GM11168 (cell line): ENCODE data around the gene CRK.

Experiments used
- in situ Hi-C: fragments of 300-500 bp; cut with MboI; formaldehyde crosslinking; loops from one replicate; pipeline ENCODE4 v1.12.0; 2022; ENCODE audit warnings: low sequenced_read_pairs; ENCODE audit not compliant: unreplicated experiment

The CRK gene

DNA sequence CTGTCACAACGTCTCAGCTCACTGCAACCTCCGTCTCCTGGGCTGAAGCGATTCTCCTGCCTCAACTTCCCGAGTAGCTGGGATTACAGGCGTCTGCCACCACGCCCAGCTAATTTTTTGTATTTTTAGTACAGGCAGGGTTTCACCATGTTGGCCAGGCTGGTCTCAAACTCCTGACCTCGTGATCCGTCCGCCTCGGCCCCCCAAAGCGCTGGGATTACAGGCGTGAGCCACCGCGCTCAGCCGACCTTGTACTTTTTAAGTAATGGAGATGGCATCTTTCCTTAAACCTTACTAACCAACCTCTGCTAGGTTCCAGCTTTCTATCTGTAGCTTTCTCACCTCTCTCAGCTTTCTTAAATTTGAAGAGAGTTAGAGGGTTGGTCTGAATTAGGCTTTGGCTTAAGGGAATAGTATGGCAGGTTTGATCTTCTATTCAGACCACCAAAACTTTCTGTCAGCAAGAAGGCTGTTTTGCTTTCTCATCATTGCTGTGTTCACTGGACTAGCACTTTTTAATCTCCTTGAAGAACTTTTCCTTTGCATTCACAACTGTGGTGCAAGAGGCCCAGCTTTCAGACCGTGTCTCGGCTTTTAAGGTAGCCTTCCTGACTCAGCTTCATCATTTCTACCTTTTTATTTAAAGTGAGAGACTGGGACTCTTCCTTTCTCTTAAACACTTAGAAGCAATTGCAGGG is 84.0 kb downstream of the CRK start:
- in situ Hi-C loops = loop anchor here (5.0 to 10.0 kb wide), 2 partner anchors 140 to 273 kb away; partner anchors contain the start of genes RILP and SCARF1
